Muscle of leg (tissue), 11 donors: Measurements from ENCODE around the gene SLC25A36. TPM values are rescaled to one million over a fixed set of nuclear protein-coding genes. Genes with fewer than 3 reads are reported as not detected.
"Not testable (repeated sequence)": the region's sequence is repeated elsewhere in the genome, so short reads cannot be mapped to it uniquely, and the experiment has no call there.

Source experiments
- DNase-seq: peaks from one replicate; pipeline ENCODE4 v3.0.0; 2013
- H3K27ac ChIP-seq: one replicate; pipeline ENCODE4 v1.5.1; 2013; ENCODE audit warnings: mild to moderate bottlenecking, low read length, control low read depth
- H3K27me3 ChIP-seq: one replicate; pipeline ENCODE4 v1.6.1; 2013; ENCODE audit warnings: low read length; ENCODE audit not compliant: control insufficient read depth, insufficient read depth
- H3K36me3 ChIP-seq: one replicate; pipeline ENCODE4 v1.6.1; 2013; ENCODE audit warnings: low read length; ENCODE audit not compliant: control insufficient read depth, insufficient read depth
- H3K4me1 ChIP-seq: one replicate; pipeline ENCODE4 v1.6.1; 2013; ENCODE audit warnings: low read length; ENCODE audit not compliant: control insufficient read depth, insufficient read depth
- H3K4me3 ChIP-seq: one replicate; pipeline ENCODE4 v1.5.1; 2013; ENCODE audit warnings: low read length, control low read depth
- H3K9me3 ChIP-seq: replicated peaks from 2 replicates; pipeline ENCODE4 v1.6.1; 2013; ENCODE audit warnings: low read depth, low read length; ENCODE audit not compliant: control insufficient read depth
- WGBS: methylation state at CpG from one replicate; pipeline ENCODE4 v1.1.5; 2013; ENCODE audit warnings: missing lambda C conversion rate; ENCODE audit not compliant: insufficient coverage; 5-methylcytosine and 5-hydroxymethylcytosine counted together
- polyA plus RNA-seq, 8 donors: library from polyadenylated mRNA; unstranded; fragments of 120-200 nt; gene quantifications; one replicate each; pipeline versions ENCODE4 v1.2.1 to v1.2.3, GENCODE V29; 2013; ENCODE audit warnings: inconsistent platforms in 1 of 8, low replicate concordance in 1 of 8; ENCODE audit not compliant: insufficient read length in 8 of 8, insufficient read depth in 1 of 8
- total RNA-seq: library from RNA; stranded (reverse); fragments of 120-200 nt; gene quantifications from one replicate; pipeline ENCODE4 v1.2.4, GENCODE V29; 2013

SLC25A36 gene
- total and polyA plus RNA-seq, 9 donors, result 45.8 to 82.8 (median 66.1) TPM

DNA sequence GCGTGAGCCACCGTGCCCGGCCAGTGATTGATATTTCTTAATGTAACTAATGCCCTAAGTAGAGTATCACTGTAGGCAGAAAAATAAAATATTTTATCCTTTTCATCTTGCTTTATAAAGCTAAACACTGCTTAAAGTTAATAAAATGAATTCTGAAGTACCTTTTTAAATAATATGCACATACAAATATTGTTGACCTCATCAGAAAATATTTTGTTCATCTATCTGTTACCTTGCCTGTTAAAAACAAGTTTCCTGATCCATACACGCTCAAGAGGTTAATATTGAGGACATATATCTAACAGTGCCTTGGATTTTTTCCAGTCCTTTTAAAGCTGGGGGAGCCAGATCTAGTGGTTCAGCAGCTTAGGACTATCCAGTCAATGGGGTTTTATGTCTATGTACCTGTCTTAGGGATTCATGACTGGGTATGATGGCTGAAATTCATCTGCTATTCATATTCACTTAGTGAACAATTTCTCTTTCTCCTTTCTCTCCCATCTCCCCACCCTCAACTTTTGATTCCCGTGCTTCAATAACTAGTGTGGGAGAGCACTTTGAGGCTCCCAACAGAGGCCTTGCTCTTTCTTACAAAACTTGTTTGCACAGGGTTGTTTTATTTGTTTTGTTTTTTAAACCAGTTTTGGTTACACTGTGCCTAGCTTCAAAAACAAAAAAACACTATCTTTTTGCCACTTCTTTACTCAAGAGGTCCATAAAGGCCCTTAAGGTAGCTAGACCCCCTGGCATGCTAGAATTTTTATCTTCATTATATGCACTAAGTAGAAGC, 7.0 kb downstream of the SLC25A36 start:
- Histone ChIP-seq H3K4me3 (no peak overlapping the region), H3K27ac (no peak overlapping the region), H3K27me3 (no peaks in the 10 kb centered on the region), H3K36me3 (peaks cover 2% of the 10 kb centered on the region), H3K4me1 (no peaks in the 10 kb centered on the region), H3K9me3 (no peaks in the 10 kb centered on the region)
- no peak for DNase-seq
- no CpG with 5 or more reads among the region's 5 CpGs for whole genome bisulfite sequencing

DNA sequence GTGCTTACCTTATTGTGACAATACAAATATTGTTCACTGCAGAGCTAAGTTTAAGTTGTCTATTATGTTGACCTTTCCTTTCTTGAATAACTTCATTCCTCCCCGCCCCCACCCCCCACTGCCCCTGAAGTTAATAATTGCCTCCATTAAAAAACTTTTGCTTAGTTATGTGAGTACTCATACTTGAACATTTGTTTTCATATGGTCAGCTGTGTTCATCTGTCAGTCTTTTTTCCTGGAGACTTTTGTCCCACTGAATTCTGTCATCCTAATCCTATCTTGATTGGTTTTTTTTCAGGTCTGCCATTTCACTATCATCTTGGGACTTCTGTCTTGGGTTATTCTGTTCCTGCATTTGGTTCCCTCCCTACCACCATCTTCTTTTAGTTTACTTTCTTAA, 8.5 kb downstream of the SLC25A36 start:
- no peaks in the 10 kb centered on the region for H3K9me3 ChIP-seq
- no CpG with 5 or more reads among the region's 1 CpG for WGBS
- no peak for DNase-seq
- no peaks in the 10 kb centered on the region for H3K4me1 ChIP-seq
- peaks cover 2% of the 10 kb centered on the region for H3K36me3 ChIP-seq
- H3K27ac ChIP-seq, result no peak overlapping the region
- no peak overlapping the region for H3K4me3 ChIP-seq
- no peaks in the 10 kb centered on the region for H3K27me3 ChIP-seq

GRCh38 chr3:140950863-140951262, 9.2 kb downstream of the SLC25A36 start:
- H3K27ac ChIP-seq, result no peak overlapping the region
- no CpG with 5 or more reads among the region's 2 CpGs for WGBS

DNA sequence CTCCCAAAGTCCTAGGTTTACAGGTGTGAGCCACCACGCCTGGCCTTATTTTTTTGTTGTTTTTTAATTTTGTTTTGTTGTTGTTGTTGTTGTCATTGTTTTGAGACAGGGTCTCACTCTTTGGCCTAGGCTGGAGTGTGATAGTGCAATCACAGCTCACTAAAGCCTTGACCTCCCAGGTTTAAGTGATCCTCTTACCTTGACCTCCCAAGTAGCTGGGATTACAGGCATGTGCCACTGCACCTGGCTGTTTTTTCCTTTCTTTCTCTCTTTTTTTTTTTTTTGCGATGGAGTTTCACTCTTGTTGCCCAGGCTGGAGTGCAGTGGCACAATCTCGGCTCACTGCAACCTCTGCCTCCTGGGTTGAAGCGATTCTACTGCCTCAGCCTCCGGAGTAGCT, 10.1 kb downstream of the SLC25A36 start:
- not testable (repeated sequence) for DNase-seq, H3K4me3 ChIP-seq, H3K27ac ChIP-seq, H3K36me3 ChIP-seq, H3K27me3 ChIP-seq, H3K4me1 ChIP-seq, H3K9me3 ChIP-seq
- WGBS, result 97% methylated on average over 3 of the region's 5 CpGs

More at GRCh38 chr3:140950863-140951262, 9.2 kb downstream of the SLC25A36 start:
- Histone ChIP-seq H3K4me1 (no peaks in the 10 kb centered on the region), H3K4me3 (no peak overlapping the region), H3K27me3 (no peaks in the 10 kb centered on the region), H3K9me3 (no peaks in the 10 kb centered on the region), H3K36me3 (peaks cover 2% of the 10 kb centered on the region)
- DNase-seq, result no peak

- WGBS, result no CpG with 5 or more reads among the region's 5 CpGs
- Histone ChIP-seq H3K4me1 (no peaks in the 10 kb centered on the region), H3K27me3 (no peaks in the 10 kb centered on the region), H3K27ac (no peak overlapping the region), H3K36me3 (no peaks in the 10 kb centered on the region), H3K4me3 (no peak overlapping the region), H3K9me3 (no peaks in the 10 kb centered on the region)
- no peak for DNase-seq
These were observed 11.7 kb downstream of the SLC25A36 start for GRCh38 chr3:140953028-140953960.

DNA sequence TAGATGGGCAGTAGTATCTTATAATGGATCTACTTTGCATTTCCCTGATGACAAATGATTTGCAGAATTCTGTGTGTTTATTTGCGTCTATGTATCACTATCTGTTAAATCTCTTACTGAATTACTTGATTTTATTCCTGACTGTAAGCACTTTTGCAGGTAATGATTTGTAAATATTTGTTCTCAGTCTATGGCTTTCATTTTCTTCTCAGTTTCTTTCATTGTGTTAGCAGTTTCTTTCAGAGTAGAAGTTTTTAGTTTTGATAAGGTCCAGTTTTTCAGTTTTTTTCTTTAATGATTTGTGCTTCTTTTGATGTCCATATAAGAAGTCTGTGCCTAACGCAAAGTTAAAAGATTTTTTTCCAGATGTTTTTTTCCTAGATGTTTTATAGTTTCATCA, 12.9 kb downstream of the SLC25A36 start:
- Histone ChIP-seq H3K27me3 (no peaks in the 10 kb centered on the region), H3K27ac (no peak overlapping the region), H3K36me3 (peaks cover 2% of the 10 kb centered on the region), H3K4me3 (no peak overlapping the region), H3K9me3 (no peaks in the 10 kb centered on the region), H3K4me1 (no peaks in the 10 kb centered on the region)
- no CpG with 5 or more reads among the region's 2 CpGs for WGBS
- DNase-seq, result no peak

DNA sequence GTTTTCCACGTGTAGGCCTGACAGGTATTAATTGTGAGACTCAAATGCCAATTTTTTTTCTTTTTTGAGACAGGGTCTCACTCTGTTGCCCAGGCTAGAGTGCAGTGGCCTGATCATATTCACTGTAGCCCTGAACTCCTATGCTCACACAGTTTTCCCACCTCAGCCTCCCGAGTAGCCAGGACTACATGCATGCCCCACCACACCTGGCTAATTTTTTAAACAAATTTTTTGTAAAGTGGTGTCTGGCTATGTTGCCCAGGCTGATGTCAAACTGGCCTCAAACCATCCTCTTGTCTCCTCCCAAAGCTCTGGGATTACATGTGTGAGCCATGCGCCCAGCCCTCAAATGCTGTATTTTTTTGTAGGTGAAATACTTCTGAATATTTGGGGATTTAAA, 14.0 kb downstream of the SLC25A36 start:
- Histone ChIP-seq H3K9me3 (no peaks in the 10 kb centered on the region), H3K27me3 (no peaks in the 10 kb centered on the region), H3K27ac (no peak overlapping the region), H3K4me1 (no peaks in the 10 kb centered on the region), H3K36me3 (peaks cover 9% of the 10 kb centered on the region), H3K4me3 (no peak overlapping the region)
- WGBS, result no CpG with 5 or more reads among the region's 3 CpGs
- DNase-seq, result no peak

DNA sequence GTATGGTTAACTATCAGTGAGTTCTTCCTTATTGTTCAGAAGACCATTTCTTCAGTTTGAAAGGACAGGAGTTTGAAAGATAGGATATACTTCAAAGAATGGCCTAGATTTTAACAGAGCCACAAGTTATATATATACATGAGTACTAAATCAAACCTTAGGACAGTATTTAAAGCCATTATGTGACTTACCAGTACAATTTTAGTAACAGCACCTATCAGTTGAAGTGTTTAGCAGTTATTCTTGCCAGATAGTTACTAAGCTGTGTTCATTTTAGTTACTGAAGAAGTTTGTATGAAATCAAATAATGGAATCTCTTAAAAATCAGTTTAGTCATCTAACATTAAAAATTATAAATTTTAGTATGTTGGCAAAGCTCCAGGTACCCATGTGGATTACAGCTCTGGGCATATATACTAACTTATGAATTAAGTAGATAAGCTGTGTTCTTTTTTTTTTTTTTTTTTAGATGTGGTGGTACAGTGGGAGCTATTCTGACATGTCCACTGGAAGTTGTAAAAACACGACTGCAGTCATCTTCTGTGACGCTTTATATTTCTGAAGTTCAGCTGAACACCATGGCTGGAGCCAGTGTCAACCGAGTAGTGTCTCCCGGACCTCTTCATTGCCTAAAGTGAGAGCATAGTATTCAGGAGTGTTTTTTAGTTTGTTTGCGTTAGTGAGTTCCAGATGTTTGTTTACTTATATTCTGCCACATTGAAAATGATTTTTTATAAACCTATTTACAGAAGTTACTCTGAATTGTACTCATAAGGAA, 14.6 kb downstream of the SLC25A36 start:
- WGBS, result no CpG with 5 or more reads among the region's 5 CpGs
- Histone ChIP-seq H3K36me3 (peaks cover 9% of the 10 kb centered on the region), H3K9me3 (no peaks in the 10 kb centered on the region), H3K27me3 (no peaks in the 10 kb centered on the region), H3K4me3 (no peak overlapping the region), H3K27ac (no peak overlapping the region), H3K4me1 (no peaks in the 10 kb centered on the region)
- no peak for DNase-seq

- Histone ChIP-seq H3K27me3 (no peaks in the 10 kb centered on the region), H3K36me3 (peaks cover 6% of the 10 kb centered on the region), H3K27ac (no peak overlapping the region), H3K9me3 (no peaks in the 10 kb centered on the region), H3K4me1 (no peaks in the 10 kb centered on the region), H3K4me3 (no peak overlapping the region)
- DNase-seq, result no peak
These were observed 31.2 kb downstream of the SLC25A36 start for GRCh38 chr3:140972833-140973232.

DNA sequence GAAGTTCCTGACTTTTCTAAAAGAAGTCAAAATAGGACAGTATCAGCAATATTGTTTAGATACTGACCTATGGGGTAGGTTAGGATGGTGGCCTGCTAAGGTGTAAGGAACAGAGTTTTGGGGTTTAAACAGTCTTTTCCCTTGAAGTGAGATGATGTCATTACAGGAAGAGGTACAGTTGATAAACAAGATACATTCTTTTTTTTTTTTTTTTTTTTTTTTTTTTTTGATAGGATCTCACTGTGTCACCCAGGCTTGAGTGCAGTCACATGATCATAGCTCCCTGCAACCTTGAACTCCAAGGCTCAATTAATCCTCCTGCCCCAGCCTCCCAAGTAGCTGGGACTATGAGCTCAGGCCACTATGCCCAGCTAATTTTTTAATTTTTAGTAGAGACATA, 33.3 kb downstream of the SLC25A36 start:
- Histone ChIP-seq H3K9me3 (no peaks in the 10 kb centered on the region), H3K27ac (no peak overlapping the region), H3K4me3 (no peak overlapping the region), H3K36me3 (peaks cover 6% of the 10 kb centered on the region), H3K27me3 (no peaks in the 10 kb centered on the region), H3K4me1 (no peaks in the 10 kb centered on the region)
- DNase-seq, result no peak
